ENCODE data around the gene ANKMY1.

DNA sequence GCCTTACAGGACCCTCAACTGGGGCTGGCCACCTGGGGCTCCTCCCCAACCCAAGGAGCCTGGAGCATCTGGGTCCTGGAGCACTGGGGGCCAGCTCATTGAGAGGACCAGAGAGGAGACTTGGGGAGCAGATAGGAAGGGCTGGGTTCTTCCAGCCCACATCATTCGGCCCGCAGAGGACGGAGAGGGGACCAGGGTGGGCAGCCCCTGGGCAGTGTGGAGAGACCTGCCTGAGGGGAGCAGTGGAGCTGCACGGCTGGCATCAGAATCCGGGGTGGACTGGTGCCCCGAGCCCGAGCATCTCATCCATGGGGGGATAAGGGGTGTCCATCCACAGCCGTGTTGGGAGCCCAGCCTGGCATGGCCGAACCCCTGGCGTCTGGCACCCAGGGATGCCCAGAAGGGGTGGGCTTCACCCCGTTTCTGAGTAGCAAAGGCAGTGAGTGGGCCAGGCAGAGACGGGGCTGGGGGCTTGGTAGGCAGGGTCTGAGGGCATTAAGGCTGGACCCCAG is 111.1 kb downstream of the ANKMY1 start:
- TF ChIP-seq, protein P1, sequence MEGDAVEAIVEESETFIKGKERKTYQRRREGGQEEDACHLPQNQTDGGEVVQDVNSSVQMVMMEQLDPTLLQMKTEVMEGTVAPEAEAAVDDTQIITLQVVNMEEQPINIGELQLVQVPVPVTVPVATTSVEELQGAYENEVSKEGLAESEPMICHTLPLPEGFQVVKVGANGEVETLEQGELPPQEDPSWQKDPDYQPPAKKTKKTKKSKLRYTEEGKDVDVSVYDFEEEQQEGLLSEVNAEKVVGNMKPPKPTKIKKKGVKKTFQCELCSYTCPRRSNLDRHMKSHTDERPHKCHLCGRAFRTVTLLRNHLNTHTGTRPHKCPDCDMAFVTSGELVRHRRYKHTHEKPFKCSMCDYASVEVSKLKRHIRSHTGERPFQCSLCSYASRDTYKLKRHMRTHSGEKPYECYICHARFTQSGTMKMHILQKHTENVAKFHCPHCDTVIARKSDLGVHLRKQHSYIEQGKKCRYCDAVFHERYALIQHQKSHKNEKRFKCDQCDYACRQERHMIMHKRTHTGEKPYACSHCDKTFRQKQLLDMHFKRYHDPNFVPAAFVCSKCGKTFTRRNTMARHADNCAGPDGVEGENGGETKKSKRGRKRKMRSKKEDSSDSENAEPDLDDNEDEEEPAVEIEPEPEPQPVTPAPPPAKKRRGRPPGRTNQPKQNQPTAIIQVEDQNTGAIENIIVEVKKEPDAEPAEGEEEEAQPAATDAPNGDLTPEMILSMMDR (conservative IDR thresholded peaks at IDR 0.05): no peak
- TF ChIP-seq EZH2 (IDR thresholded peaks at IDR 0.05; ENCODE audit: low read depth): no peak
